ENCODE data around the gene CACNA1S.
A peak's percentile ranks its signal among the peaks of the same experiment; 100 is the strongest.

The CACNA1S gene

DNA sequence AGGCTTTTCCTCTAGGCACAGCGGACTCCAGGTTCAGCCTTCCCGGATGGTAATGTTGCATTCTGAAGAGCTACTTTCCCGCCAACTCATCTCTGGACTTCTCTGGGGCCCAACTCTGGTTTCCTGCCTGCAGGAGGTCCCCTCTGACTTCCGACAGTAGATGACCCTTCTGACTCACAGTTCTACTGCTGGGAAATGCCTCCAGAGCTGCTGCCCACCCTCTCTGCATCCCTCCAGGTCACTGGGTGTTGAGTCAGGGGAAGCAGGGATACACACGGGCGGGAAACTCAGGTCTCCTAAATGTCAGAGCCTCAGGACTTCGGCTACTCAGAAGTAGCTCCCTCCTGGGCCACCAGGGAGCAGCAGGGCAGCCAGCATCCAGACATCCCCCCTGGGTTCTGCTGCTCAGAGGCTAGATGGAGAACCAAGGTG lies 86.6 kb downstream of the CACNA1S start:
- no peak for DNase-seq

GRCh38 chr1:201024625-201024998 lies 87.6 kb downstream of the CACNA1S start:
- DNase-seq = no peak

GRCh38 chr1:201023920-201024624 lies 88.2 kb downstream of the CACNA1S start:
- DNase-seq = no peak

DNA sequence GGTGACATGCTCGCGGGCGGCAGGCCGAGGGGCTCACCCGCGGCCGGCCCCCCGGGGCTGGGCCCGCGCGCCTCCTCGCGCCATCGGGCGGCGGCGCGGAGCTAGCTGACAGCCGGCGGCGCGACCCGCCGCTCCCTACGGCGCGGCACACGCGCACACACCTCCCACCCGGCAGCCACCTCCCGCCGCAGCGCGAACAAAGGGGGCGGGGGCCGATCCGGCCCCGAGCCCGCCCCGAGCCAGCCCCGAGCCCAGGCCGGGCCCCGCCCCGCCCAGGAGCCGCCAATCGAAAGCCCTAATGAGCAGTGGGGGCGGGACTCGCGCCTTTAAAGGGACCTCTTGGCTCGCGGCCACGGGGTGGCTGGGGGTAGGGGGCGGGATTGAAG lies 88.7 kb downstream of the CACNA1S start, which contains the start of gene KIF21B:
Gene KIF21B (minus strand): TSS at position 198 of the 386 bp plus-strand sequence. CDS start 331 bp downstream, outside the sequence.
- peak; percentile 32 for DNase-seq

DNA sequence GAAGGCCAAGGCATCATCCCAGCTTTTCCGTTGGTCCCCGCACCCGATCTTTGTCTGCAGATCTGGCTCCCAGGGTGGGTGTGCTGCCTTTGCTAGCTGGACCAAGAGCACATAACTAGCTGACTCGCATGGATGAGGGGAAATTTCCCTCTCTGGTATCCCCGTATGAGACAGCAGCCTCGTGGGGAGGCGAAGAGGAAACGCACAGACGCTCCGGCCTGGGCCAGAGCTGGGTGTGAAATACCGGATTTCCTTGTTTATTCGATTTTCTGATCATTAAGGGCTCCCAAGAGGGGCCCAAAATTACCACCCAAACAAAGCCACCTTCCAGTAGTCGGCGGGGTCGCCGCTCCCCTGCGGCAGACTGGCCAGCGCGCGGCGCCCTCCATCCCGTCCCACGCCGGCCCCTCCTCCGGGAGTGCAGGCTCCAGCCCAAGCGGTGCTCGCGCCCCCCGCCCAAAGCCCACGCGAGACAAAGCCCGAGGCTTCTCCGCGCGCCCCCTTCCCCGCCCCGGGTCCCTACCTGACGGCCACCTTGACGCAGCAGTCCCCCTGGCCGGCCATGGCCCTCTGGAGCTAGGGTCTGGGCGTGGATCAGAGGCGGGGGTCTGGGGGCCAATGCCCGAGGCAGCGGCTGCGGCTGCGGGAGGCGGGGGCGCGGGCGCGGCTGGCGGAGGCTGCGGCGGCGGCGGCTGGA lies 89.3 kb downstream of the CACNA1S start:
- DNase-seq = no peak

DNA sequence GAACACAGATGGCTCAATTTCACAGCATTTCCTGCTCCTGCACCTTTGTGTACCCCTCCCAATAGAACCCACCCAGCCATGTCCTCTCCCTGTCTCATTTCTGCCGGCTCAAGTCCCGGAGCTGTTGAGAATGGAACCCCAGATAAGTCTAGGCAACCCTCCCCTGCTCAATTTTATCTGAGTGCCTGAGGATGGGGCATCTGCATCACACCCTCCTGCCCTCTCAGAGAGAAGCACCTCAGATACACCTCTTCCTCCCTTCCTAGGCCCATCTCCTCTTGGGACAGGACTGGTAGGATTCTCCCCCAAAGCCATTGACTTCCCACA lies 89.8 kb downstream of the CACNA1S start:
- no peak for DNase-seq

DNA sequence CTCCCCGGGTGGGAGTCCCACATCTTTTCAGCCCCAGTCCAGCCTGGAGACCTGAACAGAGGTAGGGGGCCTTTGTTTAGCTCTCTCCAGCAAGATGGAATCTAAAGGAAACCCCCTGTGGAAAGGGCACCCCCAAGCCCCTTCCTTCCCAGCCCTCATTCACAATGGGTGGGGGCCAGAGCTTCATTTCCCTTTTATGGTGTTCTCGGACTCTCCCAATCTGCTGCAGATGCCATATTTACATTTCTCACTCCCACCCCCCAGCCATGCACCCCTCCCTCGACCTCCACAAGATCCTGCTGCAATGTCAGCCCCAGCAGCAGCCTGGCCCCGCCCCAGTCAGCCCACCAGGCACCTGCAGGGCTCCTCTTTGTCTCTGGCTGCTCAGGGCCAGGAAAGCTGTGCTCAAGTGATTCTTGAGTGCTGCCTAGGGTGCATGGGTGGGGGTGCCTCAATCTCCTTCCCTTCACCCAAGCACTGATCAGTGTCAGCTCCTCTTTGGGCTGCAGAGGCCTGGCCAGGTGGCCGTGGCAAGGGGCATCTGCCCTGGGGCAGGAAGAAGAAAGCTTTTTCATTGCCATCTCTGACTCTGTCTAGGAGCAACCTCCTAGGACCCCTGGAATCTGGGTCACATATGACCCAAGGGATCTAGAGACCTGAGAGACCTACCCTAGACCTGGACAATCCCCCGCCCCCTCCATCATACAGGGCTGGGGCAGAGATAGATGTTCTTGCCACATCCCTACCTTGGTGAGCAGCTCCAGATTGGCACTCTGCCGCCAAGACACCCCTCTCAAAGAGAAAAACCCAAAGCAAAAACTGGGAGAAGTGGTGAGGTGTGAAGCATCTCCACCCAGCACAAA lies 90.4 kb downstream of the CACNA1S start:
- DNase-seq = no peak

DNA sequence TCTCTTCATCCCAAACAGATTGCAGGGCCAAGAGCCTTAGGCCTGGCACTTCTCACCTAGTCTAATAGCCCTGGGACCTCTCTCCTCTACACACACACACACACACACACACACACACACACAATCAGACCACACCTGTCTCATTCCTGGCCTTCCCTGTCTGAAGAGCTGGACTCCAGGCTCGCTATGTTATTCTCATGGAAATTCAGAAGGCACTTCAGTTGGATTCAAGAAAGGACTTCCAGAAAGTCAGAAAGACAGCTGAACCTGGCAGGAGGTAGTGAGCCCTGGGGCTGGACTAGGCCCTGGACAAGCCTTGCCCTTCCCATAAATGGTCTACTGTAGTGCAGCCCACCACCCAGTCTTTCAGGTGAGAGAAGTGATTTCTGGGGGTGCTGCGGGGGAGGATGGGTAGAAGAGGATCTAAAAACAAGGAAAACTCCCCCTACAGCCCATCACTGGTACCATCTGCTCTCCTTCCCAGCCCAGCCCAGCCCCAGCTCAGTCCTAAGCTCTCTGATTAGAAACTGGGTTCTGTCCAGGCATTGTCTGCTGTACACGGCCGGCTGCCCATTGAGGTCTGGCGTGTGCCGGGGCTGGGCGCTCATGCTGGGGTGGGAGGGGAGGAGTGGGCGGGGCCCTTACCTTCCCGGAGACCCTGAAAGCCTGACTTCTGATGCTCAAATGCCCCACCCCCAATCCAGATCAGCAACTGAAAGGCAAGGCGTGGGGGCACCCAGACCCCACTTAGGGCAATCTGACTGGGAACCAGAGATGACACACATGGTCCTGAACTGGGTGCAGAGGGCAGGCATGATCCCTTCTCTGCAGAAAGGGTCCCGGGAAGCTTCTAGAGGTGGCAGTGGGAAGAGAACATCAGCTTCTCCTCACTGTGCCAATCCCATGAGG lies 91.3 kb downstream of the CACNA1S start:
- no peak for DNase-seq

- DNase-seq = no peak
Measured at GRCh38 chr1:201020040-201020591, 92.1 kb downstream of the CACNA1S start.

- DNase-seq = no peak
Measured at GRCh38 chr1:201019321-201019977, 92.8 kb downstream of the CACNA1S start.

GRCh38 chr1:201017828-201018163 lies 94.4 kb downstream of the CACNA1S start:
- DNase-seq = no peak

- DNase-seq = no peak
Measured at GRCh38 chr1:201016943-201017827, 95.0 kb downstream of the CACNA1S start.

GRCh38 chr1:201016211-201016651 lies 96.0 kb downstream of the CACNA1S start:
- no peak for DNase-seq

DNA sequence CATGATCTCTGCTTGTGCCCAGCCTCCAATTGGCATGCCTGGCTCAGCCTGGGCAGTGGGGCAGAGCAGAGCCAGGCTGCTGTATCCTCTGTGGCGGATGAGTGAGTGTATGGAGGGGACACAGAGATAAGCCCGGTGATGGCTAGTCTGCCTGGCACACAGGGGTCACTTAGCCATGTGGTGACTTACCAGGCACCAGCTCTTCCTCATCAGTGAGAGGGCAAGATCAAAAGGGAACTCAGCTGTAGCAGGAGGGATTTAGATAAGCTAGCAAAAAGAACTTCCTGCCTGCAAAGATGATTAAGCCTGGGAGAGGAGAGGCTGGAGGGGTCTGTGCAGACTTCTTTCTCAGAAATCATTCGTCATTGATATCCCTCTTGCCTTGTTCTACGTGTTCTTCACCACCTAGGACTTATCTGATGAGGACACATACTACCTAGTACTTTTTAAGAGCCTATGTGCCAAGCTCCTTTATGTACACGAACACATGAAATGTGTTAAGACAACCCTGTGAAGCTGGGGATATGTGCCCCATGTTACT lies 96.6 kb downstream of the CACNA1S start:
- DNase-seq = no peak

GRCh38 chr1:201014816-201015200 lies 97.4 kb downstream of the CACNA1S start:
- no peak for DNase-seq

- DNase-seq = no peak
Measured at GRCh38 chr1:201013991-201014815, 98.0 kb downstream of the CACNA1S start.

DNA sequence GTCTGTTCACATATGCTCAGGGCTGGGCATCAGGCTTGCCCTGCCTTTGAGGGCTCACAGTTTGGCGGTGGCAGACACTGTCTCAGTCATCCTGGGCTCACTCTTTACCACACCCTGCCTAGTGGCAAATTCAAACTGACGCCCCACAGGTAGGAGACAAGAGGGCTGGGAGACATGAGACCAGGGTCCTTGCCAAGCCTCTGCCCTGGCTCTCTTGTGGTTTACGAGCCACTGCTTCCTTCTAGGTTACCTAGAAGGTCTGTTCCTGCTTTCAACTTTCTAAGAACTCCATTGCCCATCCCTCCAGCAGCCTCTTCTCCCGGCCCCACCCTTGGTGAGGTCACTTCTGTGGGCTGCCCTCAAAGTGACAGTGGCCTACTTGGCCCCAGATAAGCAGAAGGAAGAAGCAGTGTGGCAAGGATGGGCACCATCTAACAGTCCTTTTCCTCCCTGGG lies 99.2 kb downstream of the CACNA1S start:
- DNase-seq = no peak

GRCh38 chr1:201011616-201012015 lies 100.6 kb downstream of the CACNA1S start:
- DNase-seq = no peak

- DNase-seq = no peak
Measured at GRCh38 chr1:201009962-201010645, 102.1 kb downstream of the CACNA1S start.

Data from SHP77 treated with DMSO at 0.1 percent for 48 hours (cell line).